IPS-18c (cell line): ENCODE results near the gene DPF1.

ENCODE experiments used
- H3K4me3 ChIP-seq: 2 replicates; pipeline ENCODE4 v1.7.0; 2013; ENCODE audit warnings: low read depth, mild to moderate bottlenecking, low read length, moderate library complexity; ENCODE audit not compliant: insufficient read depth
- H3K9me3 ChIP-seq: one replicate; pipeline ENCODE4 v1.6.1; 2013; ENCODE audit warnings: mild to moderate bottlenecking, low read length, moderate library complexity; ENCODE audit not compliant: control insufficient read depth, insufficient read depth

Gene DPF1

GRCh38 chr19:38194061-38194701, 29.8 kb downstream of the DPF1 start:
- Histone ChIP-seq H3K4me3 (no peak overlapping the region), H3K9me3 (no peaks in the 10 kb centered on the region)

GRCh38 chr19:38193445-38193844, 30.6 kb downstream of the DPF1 start:
- H3K4me3 ChIP-seq = no peak overlapping the region

GRCh38 chr19:38191747-38192146, 32.3 kb downstream of the DPF1 start:
- Histone ChIP-seq H3K9me3 (no peaks in the 10 kb centered on the region), H3K4me3 (no peak overlapping the region)

More at GRCh38 chr19:38193445-38193844, 30.6 kb downstream of the DPF1 start:
- no peaks in the 10 kb centered on the region for H3K9me3 ChIP-seq

- Histone ChIP-seq H3K4me3 (no peak overlapping the region), H3K9me3 (no peaks in the 10 kb centered on the region)
These were observed 33.2 kb downstream of the DPF1 start for GRCh38 chr19:38190793-38191192.

GRCh38 chr19:38190061-38190460, 34.0 kb downstream of the DPF1 start:
- no peak overlapping the region for H3K4me3 ChIP-seq
- no peaks in the 10 kb centered on the region for H3K9me3 ChIP-seq

- Histone ChIP-seq H3K9me3 (no peaks in the 10 kb centered on the region), H3K4me3 (no peak overlapping the region)
These were observed 38.5 kb downstream of the DPF1 start for GRCh38 chr19:38185562-38185961.

- Histone ChIP-seq H3K9me3 (no peaks in the 10 kb centered on the region), H3K4me3 (no peak overlapping the region)
These were observed 39.2 kb downstream of the DPF1 start for GRCh38 chr19:38184815-38185214.

GRCh38 chr19:38183251-38183897, 40.6 kb downstream of the DPF1 start:
- Histone ChIP-seq H3K4me3 (peak overlapping the region; percentile 38), H3K9me3 (no peaks in the 10 kb centered on the region)

GRCh38 chr19:38182536-38183210, 41.3 kb downstream of the DPF1 start:
- H3K9me3 ChIP-seq = no peaks in the 10 kb centered on the region
- H3K4me3 ChIP-seq = peak overlapping the region; percentile 38; the same call in 1 of the 2 replicates

GRCh38 chr19:38180071-38180470, 44.0 kb downstream of the DPF1 start:
- Histone ChIP-seq H3K9me3 (no peaks in the 10 kb centered on the region), H3K4me3 (no peak overlapping the region)

- H3K4me3 ChIP-seq = no peak overlapping the region
- no peaks in the 10 kb centered on the region for H3K9me3 ChIP-seq
These were observed 48.6 kb downstream of the DPF1 start for GRCh38 chr19:38175422-38175821.

GRCh38 chr19:38173291-38174041, 50.6 kb downstream of the DPF1 start:
- Histone ChIP-seq H3K9me3 (no peaks in the 10 kb centered on the region), H3K4me3 (no peak overlapping the region)

- H3K9me3 ChIP-seq = no peaks in the 10 kb centered on the region
- H3K4me3 ChIP-seq = no peak overlapping the region
These were observed 52.0 kb downstream of the DPF1 start for GRCh38 chr19:38172001-38172400.

- Histone ChIP-seq H3K9me3 (no peaks in the 10 kb centered on the region), H3K4me3 (no peak overlapping the region)
These were observed 53.7 kb downstream of the DPF1 start for GRCh38 chr19:38170334-38170733.

- Histone ChIP-seq H3K9me3 (no peaks in the 10 kb centered on the region), H3K4me3 (no peak overlapping the region)
These were observed 55.4 kb downstream of the DPF1 start for GRCh38 chr19:38168637-38169036.

GRCh38 chr19:38165335-38165734, 58.7 kb downstream of the DPF1 start:
- Histone ChIP-seq H3K9me3 (no peaks in the 10 kb centered on the region), H3K4me3 (no peak overlapping the region)

- no peaks in the 10 kb centered on the region for H3K9me3 ChIP-seq
- H3K4me3 ChIP-seq = no peak overlapping the region
These were observed 59.5 kb downstream of the DPF1 start for GRCh38 chr19:38164526-38164925.
